Upper lobe of left lung (tissue), 4 donors: Measurements from ENCODE around the gene ELOVL5.

Experiments
- POLR2A ChIP-seq, 4 donors: fragments of 450-650 bp; IDR thresholded peaks; one replicate each; pipeline ENCODE4 v1.5.1; 2016 to 2017; ENCODE audit warnings: antibody characterized with exemption in 4 of 4, mild to moderate bottlenecking in 2 of 4
- POLR2AphosphoS5 ChIP-seq, 2 donors: sonication (generic); formaldehyde crosslinking; IDR thresholded peaks; one replicate each; pipeline ENCODE4 v1.5.1; 2017; ENCODE audit warnings: antibody characterized with exemption in 2 of 2
- TF ChIP-seq, protein P1 (sequence below), 6 experiments: fragments of 450-650 bp in 4 of 6; fragments of 200-600 bp in 2 of 6; sonication (generic) in 2 of 6; IDR thresholded peaks; one replicate each; pipeline ENCODE4 v1.5.1; 2016 to 2019; ENCODE audit warnings: antibody characterized with exemption in 6 of 6

- no peak for TF ChIP-seq POLR2AphosphoS5 (IDR thresholded peaks at IDR 0.05)
- TF ChIP-seq, protein P1, sequence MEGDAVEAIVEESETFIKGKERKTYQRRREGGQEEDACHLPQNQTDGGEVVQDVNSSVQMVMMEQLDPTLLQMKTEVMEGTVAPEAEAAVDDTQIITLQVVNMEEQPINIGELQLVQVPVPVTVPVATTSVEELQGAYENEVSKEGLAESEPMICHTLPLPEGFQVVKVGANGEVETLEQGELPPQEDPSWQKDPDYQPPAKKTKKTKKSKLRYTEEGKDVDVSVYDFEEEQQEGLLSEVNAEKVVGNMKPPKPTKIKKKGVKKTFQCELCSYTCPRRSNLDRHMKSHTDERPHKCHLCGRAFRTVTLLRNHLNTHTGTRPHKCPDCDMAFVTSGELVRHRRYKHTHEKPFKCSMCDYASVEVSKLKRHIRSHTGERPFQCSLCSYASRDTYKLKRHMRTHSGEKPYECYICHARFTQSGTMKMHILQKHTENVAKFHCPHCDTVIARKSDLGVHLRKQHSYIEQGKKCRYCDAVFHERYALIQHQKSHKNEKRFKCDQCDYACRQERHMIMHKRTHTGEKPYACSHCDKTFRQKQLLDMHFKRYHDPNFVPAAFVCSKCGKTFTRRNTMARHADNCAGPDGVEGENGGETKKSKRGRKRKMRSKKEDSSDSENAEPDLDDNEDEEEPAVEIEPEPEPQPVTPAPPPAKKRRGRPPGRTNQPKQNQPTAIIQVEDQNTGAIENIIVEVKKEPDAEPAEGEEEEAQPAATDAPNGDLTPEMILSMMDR (IDR thresholded peaks at IDR 0.05): no peak
- no peak for TF ChIP-seq POLR2A (IDR thresholded peaks at IDR 0.05)
Observed at GRCh38 chr6:53377793-53378192, 29.0 kb upstream of the ELOVL5 start.
